ENCODE results near the gene STAT1.

The STAT1 gene

DNA sequence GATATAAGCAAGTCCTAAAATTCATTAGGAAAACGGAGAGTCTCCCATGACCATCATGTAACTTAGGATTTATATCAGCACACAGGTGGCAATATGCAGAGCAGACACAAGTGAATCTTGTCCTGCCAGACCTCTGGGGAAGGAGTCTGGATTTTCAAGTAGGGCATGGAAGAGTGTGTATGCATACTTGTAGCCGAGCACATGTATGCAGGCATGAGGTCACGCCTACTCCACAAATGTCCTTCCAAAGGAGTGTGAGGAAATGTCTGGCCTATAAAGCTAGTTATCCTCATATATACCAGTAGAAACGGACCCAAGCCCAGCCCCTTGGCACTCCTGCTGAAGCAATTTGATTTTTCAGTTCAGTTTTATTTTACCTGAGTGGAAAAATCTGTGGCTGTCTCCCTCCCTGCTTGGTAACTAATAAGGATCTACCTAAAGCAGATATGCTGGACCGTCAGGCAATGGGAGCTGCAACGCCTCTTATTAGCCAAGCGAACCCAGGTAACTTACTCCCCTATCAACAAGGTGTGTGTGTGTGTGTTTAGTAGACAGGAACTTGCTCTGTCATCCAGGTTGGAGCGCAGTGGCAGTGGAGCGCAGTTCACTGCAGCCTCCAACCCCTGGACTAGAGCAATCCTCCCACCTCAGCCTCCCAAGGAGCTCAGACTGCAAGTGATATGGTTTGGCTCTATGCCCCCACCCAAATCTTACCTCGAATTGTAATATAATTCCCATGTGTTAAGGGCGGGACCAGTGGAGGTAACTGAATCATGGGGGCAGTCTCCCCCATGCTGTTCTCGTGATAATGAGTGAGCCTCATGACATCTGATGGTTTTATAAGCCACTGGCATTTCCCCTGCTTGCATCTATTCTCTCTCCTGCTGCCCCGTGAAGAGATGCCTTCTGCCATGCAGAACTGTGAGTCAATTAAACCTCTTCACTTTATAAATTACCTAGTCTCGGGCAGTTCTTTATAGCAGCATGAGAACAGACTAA, 2.8 kb downstream of the STAT1 start:
- Histone ChIP-seq H2AFZ (ENCODE audit: low read depth, low read length) (no peak overlapping the region), H3K36me3 (ENCODE audit: insufficient read depth, low read length) (peaks cover 35% of the 10 kb centered on the region), H3K4me1 (ENCODE audit: insufficient read depth, low read length) (peaks cover 15% of the 10 kb centered on the region), H3K4me3 (ENCODE audit: low read length) (no peak overlapping the region), H3K27me3 (ENCODE audit: insufficient read depth, low read length) (no peaks in the 10 kb centered on the region), H3K9me3 (ENCODE audit: low read length) (no peaks in the 10 kb centered on the region)

DNA sequence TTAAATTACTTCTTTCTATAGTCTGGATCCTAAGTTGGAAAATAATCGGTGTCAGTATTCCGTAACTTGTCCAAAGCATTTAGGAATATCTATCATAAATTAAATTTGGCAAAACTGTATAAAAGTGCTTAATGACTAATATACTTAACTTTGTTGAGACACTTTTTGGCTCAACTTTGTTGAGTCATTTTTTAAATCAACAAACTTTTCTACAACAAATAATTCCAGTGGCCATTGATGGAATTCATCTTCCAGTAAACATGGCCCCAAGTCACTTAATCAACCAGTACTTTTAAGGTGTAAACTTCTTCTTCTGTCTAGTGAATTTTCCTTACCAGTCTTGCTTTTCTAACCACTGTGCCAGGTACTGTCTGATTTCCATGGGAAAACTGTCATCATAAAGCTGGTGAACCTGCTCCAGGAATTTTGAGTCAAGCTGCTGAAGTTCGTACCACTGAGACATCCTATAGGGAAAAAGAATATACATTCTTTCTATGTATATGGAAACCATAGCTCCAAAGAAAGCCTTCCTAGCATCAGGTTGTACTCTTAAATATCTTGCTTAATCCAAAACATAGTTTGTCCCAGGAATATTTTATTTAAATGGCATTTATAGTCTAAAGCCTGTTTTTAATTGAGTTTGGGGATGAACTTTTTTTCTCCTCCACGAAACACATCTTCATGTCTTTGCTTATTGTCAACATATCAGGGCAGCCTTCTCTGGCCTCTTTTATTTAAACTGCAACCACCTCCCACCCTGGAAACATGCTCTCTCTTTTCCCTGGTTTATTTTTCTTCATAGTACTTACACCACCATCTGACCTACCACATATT, 4.2 kb downstream of the STAT1 start:
- H3K4me3 ChIP-seq (ENCODE audit: low read length): no peak overlapping the region

DNA sequence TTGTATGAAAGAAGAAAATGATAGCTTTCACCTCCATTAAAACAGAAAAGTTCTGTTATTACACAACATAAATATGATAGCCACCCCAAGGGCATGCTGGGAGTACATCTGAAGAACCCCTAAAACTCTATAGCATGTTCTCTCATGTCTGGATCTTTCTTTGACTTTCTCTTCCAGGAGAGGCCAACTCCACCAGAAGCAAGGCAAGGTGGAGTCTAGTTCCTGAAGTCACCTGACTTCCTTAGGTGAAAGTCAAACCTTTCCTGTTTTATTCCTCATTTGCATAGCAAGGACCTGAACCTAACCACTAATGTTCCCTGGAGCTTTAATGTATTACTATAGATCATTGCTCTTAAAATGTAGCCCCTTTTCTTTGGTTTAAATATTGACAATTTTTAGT, 5.7 kb downstream of the STAT1 start:
- Histone ChIP-seq H3K4me3 (ENCODE audit: low read length) (no peak overlapping the region), H3K27me3 (ENCODE audit: insufficient read depth, low read length) (no peaks in the 10 kb centered on the region), H3K36me3 (ENCODE audit: insufficient read depth, low read length) (peaks cover 62% of the 10 kb centered on the region)

More for the DNA sequence above, 4.2 kb downstream of the STAT1 start:
- Histone ChIP-seq H3K27me3 (ENCODE audit: insufficient read depth, low read length) (no peaks in the 10 kb centered on the region), H2AFZ (ENCODE audit: low read depth, low read length) (no peak overlapping the region), H3K9me3 (ENCODE audit: low read length) (no peaks in the 10 kb centered on the region), H3K4me1 (ENCODE audit: insufficient read depth, low read length) (peaks cover 14% of the 10 kb centered on the region), H3K36me3 (ENCODE audit: insufficient read depth, low read length) (peaks cover 49% of the 10 kb centered on the region)

DNA sequence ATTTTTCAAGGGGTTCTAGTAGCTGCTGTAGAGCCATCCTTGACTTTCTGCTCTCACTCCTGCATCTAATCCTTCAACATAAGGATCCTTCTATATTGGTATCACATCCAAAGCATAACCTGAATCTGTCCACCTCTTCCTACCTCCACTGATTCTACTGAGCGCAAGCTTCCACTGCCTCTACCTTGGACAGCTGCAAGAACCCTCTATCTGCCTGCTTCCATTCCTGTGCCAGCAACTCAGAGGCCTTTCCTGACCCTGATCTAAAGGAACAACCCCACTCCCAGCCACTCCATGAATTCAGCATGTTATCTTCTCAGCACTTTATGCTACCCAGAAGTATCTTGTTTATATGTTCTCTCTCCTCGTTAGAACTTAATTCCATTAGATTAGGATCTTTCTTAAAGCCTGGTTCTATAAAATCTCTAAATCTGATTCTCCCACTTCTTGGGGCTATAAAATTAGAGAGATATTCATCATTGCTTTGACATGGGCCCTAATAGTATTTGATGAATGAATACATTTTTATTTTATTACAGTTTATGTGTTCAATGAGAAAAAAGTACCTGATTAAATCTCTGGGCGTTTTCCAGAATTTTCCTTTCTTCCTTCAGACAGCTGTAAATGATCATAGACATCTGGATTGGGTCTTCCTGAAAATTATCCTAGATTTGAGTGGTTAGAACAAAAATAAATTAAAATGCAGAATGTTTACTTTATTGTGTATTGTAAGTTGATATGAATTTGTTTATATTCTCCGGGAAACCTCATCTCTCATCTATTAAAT, 6.8 kb downstream of the STAT1 start:
- no peaks in the 10 kb centered on the region for H3K27me3 ChIP-seq (ENCODE audit: insufficient read depth, low read length)
- no peak overlapping the region for H2AFZ ChIP-seq (ENCODE audit: low read depth, low read length)
- no peak overlapping the region for H3K4me3 ChIP-seq (ENCODE audit: low read length)
- H3K36me3 ChIP-seq (ENCODE audit: insufficient read depth, low read length): peaks cover 73% of the 10 kb centered on the region
- no peaks in the 10 kb centered on the region for H3K4me1 ChIP-seq (ENCODE audit: insufficient read depth, low read length)
- H3K9me3 ChIP-seq (ENCODE audit: low read length): peaks cover 5% of the 10 kb centered on the region

More for the DNA sequence above, 5.7 kb downstream of the STAT1 start:
- Histone ChIP-seq H2AFZ (ENCODE audit: low read depth, low read length) (no peak overlapping the region), H3K9me3 (ENCODE audit: low read length) (peaks cover 5% of the 10 kb centered on the region), H3K4me1 (ENCODE audit: insufficient read depth, low read length) (peaks cover 8% of the 10 kb centered on the region)

DNA sequence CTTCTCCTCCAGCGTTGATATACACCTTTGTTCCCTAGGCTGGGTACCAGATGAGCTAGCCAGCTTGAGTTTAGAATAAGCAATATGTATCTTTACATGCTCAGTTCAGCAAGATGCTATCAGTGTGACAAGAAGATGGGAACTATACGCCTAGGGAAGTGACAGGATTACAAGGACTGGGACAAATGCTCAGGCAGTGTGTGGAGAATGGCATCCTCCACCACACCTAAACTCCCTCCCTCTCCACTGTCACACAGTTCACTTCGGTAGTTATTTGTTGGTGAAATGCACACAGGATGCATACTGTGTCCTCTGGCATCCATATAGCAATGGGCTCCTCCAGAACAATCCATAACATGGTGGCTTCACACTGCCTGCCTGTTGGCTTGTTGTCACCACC, 7.7 kb downstream of the STAT1 start:
- Histone ChIP-seq H3K4me3 (ENCODE audit: low read length) (no peak overlapping the region), H3K9me3 (ENCODE audit: low read length) (peaks cover 5% of the 10 kb centered on the region), H3K36me3 (ENCODE audit: insufficient read depth, low read length) (peaks cover 81% of the 10 kb centered on the region), H2AFZ (ENCODE audit: low read depth, low read length) (no peak overlapping the region), H3K4me1 (ENCODE audit: insufficient read depth, low read length) (no peaks in the 10 kb centered on the region), H3K27me3 (ENCODE audit: insufficient read depth, low read length) (no peaks in the 10 kb centered on the region)

DNA sequence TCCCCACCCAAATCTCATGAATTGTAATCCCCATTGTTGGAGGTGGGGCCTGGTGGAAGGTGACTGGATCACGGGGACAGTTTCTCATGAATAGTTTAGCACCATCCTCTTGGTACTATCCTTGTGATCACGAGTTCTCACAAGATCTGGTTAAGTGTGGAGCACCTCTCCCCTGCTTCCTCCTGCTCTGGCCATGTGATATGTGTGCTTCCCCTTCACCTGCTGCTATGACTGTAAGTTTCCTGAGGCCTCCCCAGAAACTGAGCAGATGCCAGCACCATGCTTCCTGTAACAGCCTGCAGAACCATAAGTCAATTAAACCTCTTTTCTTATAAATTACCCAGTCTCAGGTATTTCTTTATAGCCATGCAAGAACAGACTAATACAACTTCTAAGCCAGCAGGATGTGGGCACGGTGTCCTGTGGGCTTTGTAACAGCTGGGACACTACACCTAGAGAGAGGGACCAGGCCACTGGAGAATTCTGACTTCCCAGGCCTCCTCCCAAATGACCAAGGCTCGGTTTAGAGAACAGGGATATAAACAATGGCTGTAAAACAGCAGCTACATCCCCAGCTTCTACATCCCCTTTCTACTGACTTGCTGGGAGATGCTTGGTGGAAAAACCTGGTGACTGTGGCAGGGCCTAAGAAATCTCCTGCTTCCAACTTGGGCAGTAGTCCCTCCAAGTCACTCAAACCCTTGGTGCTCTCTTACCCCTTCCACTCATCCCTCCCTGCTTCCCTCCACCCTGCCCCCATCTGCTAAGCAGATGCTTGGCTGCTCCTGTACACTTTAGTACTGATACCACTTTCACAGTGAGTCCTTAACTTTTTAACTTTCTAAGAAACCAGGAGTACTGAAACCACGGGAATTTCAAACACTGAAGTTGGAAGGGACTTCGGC, 10.3 kb downstream of the STAT1 start:
- no peaks in the 10 kb centered on the region for H3K4me1 ChIP-seq (ENCODE audit: insufficient read depth, low read length)
- no peak overlapping the region for H3K4me3 ChIP-seq (ENCODE audit: low read length)
- H3K9me3 ChIP-seq (ENCODE audit: low read length): peaks cover 5% of the 10 kb centered on the region
- H3K36me3 ChIP-seq (ENCODE audit: insufficient read depth, low read length): peaks cover 94% of the 10 kb centered on the region
- H2AFZ ChIP-seq (ENCODE audit: low read depth, low read length): no peak overlapping the region
- H3K27me3 ChIP-seq (ENCODE audit: insufficient read depth, low read length): no peaks in the 10 kb centered on the region

DNA sequence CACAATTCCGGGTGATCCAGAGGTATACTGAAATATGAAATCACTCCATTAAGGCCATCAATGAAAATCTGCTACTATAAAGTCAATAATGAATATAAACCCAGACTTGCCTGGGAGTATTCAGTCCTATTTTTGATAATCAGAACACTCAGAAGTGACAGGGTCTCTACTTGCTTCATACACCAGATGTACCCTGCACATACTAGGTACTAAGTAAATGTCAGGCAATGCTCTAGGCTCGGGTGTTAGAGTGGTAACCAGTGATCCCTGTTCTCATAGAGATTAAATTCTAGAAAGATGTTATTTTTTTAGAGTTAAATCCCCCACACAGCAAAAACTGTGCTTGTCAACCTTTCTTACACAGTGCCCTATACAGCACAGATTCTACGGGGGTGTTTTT, 12.3 kb downstream of the STAT1 start:
- Histone ChIP-seq H3K4me3 (ENCODE audit: low read length) (no peak overlapping the region), H3K9me3 (ENCODE audit: low read length) (peaks cover 5% of the 10 kb centered on the region), H3K27me3 (ENCODE audit: insufficient read depth, low read length) (no peaks in the 10 kb centered on the region), H3K36me3 (ENCODE audit: insufficient read depth, low read length) (peaks cover 93% of the 10 kb centered on the region), H3K4me1 (ENCODE audit: insufficient read depth, low read length) (no peaks in the 10 kb centered on the region), H2AFZ (ENCODE audit: low read depth, low read length) (no peak overlapping the region)

DNA sequence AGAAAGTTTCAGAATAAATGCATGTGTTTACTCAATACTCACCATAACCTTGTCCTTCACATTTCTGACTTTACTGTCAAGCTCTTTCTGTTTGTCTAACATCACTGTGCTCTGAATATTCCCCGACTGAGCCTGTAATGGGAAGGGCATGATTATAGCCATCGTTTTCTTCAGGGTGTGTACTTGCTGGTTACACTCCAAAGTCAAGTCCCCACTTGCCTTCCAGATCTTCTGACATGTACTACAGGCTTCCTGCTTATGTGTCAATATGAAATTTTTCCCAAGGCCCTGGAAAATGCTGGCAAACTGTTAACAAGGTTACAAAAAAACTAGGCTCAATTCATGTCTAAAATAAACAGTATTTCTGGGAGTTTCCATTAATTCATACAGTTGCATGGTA, 12.9 kb downstream of the STAT1 start:
- Histone ChIP-seq H3K9me3 (ENCODE audit: low read length) (peaks cover 5% of the 10 kb centered on the region), H3K27me3 (ENCODE audit: insufficient read depth, low read length) (no peaks in the 10 kb centered on the region), H3K4me3 (ENCODE audit: low read length) (no peak overlapping the region), H3K4me1 (ENCODE audit: insufficient read depth, low read length) (no peaks in the 10 kb centered on the region), H2AFZ (ENCODE audit: low read depth, low read length) (no peak overlapping the region), H3K36me3 (ENCODE audit: insufficient read depth, low read length) (peaks cover 93% of the 10 kb centered on the region)

DNA sequence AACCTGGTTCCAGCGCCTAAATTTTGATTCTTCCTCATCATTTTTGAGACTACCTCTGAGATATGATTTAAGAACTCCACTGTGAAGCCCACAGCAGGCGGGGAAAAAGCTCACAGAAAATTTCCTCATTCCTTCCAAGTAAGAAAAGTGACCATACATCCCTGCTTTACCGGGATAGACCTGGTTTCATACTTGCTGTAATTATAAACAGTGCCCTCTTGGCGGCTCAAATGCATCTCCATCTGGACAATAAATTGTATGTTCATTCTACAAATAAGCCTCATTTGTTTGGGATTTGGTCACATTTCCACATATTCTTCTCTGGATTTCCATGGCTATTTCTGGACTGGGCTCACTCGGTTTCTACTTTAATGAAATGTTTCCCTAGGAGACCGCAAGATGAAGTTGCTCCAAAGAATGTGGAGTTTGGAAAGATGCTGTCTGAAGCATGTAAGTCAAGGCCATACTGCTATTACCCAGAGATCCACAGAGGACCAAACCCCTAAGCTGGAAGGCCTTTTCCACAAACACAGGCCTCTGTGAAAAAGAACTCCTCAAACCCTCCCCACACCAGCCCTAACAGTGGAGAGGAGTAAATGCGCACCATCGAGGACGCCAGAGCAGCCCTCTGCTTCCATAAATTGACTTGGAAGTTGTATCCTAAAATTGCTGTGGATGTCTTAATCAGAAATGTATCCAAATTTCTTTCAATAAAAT, 13.9 kb downstream of the STAT1 start:
- Histone ChIP-seq H3K4me3 (ENCODE audit: low read length) (no peak overlapping the region), H3K4me1 (ENCODE audit: insufficient read depth, low read length) (no peaks in the 10 kb centered on the region), H3K36me3 (ENCODE audit: insufficient read depth, low read length) (peaks cover 93% of the 10 kb centered on the region), H3K27me3 (ENCODE audit: insufficient read depth, low read length) (no peaks in the 10 kb centered on the region), H2AFZ (ENCODE audit: low read depth, low read length) (no peak overlapping the region), H3K9me3 (ENCODE audit: low read length) (peaks cover 5% of the 10 kb centered on the region)

DNA sequence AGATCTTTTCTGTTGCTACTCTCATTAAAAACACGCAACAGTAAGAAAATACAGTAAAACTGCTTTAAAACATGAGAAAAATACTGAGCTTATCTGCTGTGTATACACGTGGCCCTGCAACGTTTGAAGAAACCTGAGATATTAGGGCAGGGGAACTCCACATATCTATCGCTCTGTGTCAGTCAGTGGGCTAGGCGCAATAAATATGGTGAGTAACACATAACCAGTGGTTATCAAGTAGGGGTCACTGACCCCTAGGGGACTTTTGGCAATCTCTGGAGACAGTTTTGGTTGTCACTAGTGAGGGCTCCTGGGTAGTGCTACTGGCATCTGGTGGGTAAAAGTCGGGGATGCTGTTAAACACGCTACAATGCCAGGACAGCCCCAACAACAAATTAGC, 14.9 kb downstream of the STAT1 start:
- Histone ChIP-seq H3K27me3 (ENCODE audit: insufficient read depth, low read length) (no peaks in the 10 kb centered on the region), H3K4me3 (ENCODE audit: low read length) (no peak overlapping the region), H3K36me3 (ENCODE audit: insufficient read depth, low read length) (peaks cover 90% of the 10 kb centered on the region), H2AFZ (ENCODE audit: low read depth, low read length) (no peak overlapping the region), H3K9me3 (ENCODE audit: low read length) (peaks cover 5% of the 10 kb centered on the region), H3K4me1 (ENCODE audit: insufficient read depth, low read length) (no peaks in the 10 kb centered on the region)

DNA sequence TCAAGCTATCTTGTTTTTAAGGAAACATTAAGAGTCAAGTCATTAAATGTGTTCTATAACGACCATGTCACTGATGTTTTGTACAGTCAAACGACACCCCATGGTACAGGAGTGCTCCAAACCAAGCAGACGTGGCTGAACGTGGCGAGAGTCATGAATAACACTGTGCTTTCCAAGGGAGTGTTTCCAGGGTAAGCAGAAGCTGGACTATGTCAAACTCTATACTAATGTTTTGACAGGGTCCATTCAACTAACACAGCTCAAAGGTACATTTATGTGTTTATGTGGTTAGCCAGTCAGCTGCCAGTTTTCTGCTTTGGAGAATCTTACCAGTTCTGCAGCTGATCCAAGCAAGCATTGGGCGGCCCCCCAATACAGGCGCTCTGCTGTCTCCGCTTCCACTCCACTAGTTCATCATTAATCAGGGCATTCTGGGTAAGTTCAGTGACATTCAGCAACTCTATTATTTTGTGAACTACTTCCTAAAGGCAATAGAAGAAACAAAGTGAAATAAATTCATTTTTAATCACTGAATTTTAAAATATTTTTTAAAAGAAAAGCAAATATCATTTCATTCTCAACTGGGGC, 16.4 kb downstream of the STAT1 start:
- H3K4me3 ChIP-seq (ENCODE audit: low read length): no peak overlapping the region
- H3K4me1 ChIP-seq (ENCODE audit: insufficient read depth, low read length): no peaks in the 10 kb centered on the region
- H3K27me3 ChIP-seq (ENCODE audit: insufficient read depth, low read length): no peaks in the 10 kb centered on the region
- peaks cover 89% of the 10 kb centered on the region for H3K36me3 ChIP-seq (ENCODE audit: insufficient read depth, low read length)
- H3K9me3 ChIP-seq (ENCODE audit: low read length): no peaks in the 10 kb centered on the region
- no peak overlapping the region for H2AFZ ChIP-seq (ENCODE audit: low read depth, low read length)
